ENCODE results near the gene CCDC33. TPM values are rescaled to one million over a fixed set of nuclear protein-coding genes. Genes with fewer than 3 reads are reported as not detected.
"Not testable (repeated sequence)": the region's sequence is repeated elsewhere in the genome, so short reads cannot be mapped to it uniquely, and the experiment has no call there.

CCDC33 gene
- polyA plus RNA-seq, 3 donors: 3.9 to 4.7 (median 3.9) TPM

DNA sequence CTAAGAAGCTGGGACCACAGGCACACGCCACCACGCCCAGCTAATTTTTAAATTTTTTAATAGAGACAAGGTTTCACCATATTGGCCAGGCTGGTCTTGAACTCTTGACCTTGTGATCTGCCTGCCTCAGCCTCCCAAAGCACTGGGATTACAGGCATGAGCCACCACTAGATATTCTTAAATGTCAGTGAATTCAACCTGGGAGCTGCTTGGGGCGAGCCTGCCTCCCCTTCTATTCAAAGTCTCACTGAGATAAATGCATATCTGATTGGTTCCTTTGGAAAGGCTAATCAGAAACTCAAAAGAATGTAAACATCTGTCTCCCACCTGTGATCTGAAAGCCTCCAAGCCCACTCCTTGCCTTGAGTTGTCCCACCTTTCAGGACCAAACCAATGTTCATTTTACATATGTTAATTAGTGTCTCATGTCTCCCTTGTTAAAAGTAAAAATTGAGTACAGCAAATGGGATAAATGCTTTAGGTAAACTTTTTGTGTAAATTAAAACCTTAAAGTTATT lies 116.3 kb downstream of the CCDC33 start:
- no peak for DNase-seq (ENCODE audit: low read depth in 3 of 3, low spot score in 2 of 3)

DNA sequence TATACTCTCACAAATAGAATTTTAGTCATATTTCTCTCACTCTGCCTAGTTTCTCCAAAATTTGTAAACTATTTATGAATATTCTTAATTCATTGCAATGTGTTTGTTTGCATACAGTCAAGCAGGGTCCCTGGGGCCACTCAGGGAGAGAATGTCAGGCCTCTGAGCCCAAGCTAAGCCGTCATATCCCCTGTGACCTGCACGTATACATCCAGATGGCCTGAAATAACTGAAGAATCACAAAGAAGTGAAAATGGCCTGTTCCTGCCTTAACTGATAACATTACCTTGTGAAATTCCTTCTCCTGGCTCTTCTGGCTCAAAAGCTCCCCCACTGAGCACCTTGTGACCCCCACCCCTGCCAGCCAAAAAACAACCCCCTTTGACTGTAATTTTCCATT lies 117.9 kb downstream of the CCDC33 start:
- DNase-seq (ENCODE audit: low read depth in 3 of 3, low spot score in 2 of 3): not testable (repeated sequence)

DNA sequence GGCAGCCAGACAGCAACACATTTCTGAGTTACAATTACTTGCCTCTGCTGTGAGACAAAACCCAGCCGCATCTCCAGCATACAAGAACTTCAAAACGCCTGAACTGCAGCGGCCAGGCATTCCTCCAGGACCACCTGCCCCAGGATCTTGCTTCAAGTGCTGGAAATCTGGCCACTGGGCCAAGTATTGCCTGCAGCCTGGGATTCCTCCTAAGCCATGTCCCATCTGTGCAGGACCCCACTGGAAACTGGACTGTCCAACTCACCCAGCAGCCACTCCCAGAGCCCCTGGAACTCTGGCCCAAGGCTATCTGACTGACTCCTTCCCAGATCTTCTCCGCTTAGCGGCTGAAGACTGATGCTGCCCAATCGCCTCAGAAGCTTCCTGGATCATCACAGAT lies 119.9 kb downstream of the CCDC33 start:
- DNase-seq (ENCODE audit: low read depth in 3 of 3, low spot score in 2 of 3): not testable (repeated sequence)

GRCh38 chr15:74357514-74357913 lies 121.4 kb downstream of the CCDC33 start:
- not testable (repeated sequence) for DNase-seq (ENCODE audit: low read depth in 3 of 3, low spot score in 2 of 3)

DNA sequence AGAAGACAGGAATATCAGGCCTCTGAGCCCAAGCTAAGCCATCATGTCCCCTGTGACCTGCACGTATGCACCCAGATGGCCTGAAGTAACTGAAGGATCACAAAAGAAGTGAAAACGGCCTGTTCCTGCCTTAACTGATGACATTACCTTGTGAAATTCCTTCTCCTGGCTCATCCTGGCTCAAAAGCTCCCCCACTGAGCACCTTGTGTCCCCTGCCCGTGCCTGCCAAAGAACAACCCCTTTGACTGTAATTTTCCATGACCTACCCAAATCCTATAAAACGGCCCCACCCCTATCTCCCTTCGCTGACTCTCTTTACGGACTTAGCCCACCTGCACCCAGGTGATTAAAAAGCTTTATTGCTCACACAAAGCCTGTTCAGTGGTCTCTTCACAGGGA lies 123.2 kb downstream of the CCDC33 start:
- DNase-seq (ENCODE audit: low read depth in 3 of 3, low spot score in 2 of 3): not testable (repeated sequence)

DNA sequence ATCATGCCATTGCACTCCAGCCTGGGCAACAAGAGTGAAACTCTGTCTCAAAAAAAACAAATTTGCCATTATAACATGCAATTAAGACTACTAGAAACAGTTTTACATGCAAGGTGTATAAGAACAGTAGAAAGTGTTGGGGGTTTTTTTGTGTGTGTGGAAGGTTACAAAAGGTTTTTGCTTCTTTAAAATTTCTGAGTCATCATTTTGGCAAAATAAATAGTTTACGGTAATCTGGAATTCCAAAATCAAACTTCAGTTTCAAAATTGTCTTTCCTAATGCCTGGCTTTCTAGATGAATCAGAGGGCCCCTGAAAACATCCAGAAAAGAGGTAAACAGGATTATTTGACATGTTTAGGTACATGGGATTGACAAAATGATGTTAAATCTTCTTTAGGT lies 124.7 kb downstream of the CCDC33 start:
- not testable (repeated sequence) for DNase-seq (ENCODE audit: low read depth in 3 of 3, low spot score in 2 of 3)

DNA sequence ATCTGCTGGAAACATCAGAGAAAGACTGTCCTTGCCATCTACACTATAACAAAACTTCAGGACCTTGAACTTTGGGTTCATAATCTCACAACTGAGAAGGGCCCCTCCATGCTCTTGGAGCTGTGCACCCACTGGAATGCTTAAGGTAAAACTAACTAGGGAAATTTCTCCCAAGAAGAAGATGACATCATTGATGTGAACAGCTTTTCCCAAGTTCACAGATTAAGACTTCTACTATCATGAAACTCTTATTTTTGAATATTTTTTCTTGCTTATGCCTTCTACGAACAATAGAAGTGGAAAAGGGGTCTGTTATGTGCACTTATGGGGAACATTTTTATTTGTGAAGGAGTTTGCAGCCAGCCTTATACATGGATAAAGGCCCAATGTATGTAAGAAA lies 126.4 kb downstream of the CCDC33 start:
- DNase-seq (ENCODE audit: low read depth in 3 of 3, low spot score in 2 of 3): no peak

DNA sequence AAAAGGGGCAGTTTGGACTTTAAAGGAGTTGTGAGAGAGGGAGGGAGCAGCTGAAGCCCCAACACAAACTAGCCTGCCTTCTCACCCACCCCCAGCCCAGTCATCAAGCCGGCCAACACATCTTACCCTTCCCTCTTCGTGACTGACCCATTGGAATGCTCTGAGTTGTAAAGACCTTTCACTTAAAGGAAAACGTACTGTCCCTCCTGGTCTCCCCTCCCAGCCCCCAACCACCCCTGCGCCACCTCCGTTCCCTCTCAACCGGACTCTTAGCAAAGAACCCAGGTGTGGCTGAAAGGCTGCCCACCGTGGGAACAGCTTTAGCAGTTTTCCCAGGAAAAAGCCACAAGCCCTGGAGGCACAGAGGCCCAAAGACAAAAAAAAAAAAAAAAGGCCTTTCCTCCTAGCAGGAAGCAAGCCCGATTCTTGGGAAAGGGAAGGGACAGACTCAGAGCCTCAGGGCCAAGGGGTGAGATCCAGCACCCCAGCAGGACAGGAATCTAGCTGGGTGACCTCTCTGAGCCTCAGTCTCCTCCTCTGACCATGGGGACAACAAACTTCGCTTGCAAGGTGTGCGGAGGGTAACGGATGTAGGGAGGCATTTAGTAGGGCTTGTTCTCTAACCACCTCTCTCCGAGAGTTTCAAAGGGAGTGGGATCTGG lies 128.9 kb downstream of the CCDC33 start:
- DNase-seq (ENCODE audit: low read depth in 3 of 3, low spot score in 2 of 3): no peak

DNA sequence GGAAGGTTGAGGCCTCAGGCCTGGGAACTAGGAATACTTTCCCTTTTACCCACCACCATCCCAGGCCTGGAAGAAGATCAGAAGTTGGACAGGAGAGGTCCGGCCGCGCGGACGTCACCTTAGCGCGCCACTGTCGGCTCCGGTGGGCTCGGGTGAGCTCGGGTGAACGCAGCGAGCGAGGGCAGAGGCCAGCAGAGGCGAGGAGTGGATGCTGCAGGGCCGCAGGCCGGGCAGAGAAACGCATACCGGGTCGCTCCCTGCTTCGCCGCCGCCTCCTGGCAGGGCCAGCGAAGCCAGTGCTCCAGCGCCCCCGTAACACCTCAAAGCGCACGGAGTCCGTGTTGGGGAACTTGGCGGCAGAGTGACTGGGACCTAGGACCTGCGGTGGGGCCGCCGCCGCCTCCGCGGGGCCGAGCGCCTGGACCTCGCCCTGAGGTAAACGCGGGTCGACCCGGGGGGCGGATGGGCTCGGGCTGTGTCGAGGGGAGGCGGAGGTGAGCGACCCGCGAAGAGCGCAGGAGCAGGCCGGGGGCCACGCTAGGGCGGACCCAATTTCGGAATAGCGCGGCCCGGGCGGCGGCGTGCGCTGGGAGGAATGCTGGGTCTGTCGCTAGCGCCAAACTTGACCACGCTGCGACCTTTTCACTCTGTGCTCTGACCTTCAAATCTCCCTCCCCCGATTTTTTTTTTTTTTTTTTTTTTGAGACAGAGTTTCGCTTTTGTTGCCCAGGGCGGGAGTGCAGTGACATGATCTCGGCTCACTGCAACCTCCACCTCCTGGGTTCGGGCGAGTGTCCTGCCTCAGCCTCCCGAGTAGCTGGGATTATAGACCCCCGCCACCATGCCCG lies 129.7 kb downstream of the CCDC33 start:
- DNase-seq (ENCODE audit: low read depth in 3 of 3, low spot score in 2 of 3): no peak

DNA sequence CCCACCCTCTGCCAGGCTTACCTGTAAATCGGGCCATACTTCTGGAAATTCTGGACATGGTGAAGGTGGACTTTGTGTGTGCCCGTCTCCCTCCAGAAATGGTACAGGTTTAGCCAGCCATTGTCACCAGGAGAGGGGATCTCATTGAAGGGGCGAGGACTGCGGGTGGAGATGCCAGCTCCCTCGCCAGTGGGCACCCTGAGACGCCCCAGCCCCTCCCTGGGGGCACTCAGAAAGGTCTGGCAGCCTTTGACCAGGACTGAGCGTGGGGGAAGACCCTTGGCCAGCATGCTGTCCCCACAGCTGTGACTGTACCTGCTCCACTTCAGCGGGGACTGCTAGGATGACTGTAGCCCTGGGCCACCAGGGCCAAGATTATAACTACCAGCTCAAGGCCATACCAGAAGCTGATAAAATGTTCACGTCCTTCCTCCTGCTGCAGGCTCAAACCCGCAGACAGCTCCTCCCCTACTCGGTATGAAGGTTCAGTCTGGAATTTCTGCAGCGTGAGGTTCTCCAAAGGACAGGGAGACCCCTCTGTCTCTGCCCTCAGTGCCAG lies 131.2 kb downstream of the CCDC33 start, which contains the start of gene CYP11A1:
CYP11A1 (minus strand) TSS at position 351 of the 559 bp plus-strand sequence; CDS start at position 290, 61 bp downstream.
- no peak for DNase-seq (ENCODE audit: low read depth in 3 of 3, low spot score in 2 of 3)

- DNase-seq (ENCODE audit: low read depth in 3 of 3, low spot score in 2 of 3): no peak
These were observed 132.0 kb downstream of the CCDC33 start for GRCh38 chr15:74368121-74368520.

DNA sequence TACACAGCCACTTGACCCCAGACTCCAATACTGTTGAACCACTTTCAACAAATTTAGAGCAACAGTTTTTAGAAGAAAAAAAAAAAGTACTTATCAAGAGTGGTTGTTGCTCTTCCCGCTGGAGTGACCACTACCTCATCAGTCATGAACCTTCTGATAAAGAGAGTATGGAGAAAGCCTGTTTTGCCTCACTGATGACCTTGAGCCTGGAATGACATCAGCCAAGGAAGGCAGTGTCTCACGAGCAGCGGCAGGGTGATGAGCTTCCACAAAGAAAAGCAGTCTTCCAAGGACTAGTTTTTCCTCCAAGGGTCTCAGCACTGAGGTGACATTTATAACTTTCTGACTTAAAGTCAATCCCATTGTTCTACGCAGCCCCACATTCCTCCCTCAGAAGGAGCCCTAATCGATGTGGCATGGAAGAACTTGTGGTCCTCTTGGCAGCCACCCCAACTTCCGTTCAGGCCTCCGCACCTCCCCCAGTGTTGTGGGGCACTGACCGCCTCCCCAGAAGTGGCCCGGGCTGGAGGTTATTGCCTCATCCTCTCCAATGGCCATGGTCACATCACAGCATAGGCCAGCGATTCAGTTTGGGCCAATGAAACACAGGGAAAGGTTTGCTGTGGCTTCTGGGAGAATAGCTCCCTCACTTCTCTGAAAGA lies 133.1 kb downstream of the CCDC33 start:
- no peak for DNase-seq (ENCODE audit: low read depth in 3 of 3, low spot score in 2 of 3)

DNA sequence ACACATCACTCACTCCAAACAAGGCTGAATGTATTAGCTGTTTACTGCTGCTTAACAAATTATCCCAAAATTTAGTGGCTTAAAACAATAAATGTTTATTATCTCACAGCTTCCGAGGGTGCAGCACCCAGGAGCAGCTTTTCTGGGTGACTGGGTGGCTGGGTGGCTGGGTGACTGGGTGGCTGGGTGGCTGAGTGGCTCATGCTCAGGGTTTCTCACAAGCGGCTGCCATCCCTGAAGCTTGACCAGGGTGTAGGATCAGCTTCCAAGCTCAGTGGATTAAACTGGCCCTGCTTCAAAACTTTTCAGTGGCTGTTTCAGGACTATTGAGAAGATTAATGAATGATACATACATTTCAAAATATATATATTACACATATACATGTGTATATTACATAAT lies 133.6 kb downstream of the CCDC33 start:
- DNase-seq (ENCODE audit: low read depth in 3 of 3, low spot score in 2 of 3): no peak

- no peak for DNase-seq (ENCODE audit: low read depth in 3 of 3, low spot score in 2 of 3)
These were observed 134.3 kb downstream of the CCDC33 start for GRCh38 chr15:74370471-74370870.

DNA sequence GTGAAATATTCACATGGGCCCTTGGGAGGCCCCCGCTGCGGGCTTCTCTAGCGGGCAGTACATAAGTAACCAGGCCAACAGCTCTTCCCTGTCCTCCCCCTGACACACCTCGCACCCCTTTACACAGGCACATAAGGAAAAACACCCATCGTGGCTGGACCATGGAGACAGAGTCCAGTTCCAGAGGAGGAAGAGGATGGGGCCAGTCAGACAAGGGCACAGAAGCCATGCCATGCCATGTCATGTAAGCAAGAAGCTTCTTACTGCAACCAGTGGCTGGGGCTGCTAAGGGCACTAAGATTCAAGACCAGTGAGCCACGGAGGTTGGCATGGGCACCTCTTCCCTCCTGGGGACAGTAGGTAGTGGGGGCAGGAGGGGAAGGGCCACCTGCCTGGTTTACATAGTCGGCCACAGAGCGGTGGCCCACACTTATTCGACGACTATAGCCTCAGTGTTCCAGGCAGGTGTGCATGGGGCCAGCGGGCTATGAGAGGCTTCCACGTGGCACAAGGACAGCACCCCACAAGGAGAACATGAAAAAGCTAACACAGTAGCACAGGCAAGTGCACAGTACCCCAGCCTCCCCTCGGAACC lies 137.0 kb downstream of the CCDC33 start:
- no peak for DNase-seq (ENCODE audit: low read depth in 3 of 3, low spot score in 2 of 3)

DNA sequence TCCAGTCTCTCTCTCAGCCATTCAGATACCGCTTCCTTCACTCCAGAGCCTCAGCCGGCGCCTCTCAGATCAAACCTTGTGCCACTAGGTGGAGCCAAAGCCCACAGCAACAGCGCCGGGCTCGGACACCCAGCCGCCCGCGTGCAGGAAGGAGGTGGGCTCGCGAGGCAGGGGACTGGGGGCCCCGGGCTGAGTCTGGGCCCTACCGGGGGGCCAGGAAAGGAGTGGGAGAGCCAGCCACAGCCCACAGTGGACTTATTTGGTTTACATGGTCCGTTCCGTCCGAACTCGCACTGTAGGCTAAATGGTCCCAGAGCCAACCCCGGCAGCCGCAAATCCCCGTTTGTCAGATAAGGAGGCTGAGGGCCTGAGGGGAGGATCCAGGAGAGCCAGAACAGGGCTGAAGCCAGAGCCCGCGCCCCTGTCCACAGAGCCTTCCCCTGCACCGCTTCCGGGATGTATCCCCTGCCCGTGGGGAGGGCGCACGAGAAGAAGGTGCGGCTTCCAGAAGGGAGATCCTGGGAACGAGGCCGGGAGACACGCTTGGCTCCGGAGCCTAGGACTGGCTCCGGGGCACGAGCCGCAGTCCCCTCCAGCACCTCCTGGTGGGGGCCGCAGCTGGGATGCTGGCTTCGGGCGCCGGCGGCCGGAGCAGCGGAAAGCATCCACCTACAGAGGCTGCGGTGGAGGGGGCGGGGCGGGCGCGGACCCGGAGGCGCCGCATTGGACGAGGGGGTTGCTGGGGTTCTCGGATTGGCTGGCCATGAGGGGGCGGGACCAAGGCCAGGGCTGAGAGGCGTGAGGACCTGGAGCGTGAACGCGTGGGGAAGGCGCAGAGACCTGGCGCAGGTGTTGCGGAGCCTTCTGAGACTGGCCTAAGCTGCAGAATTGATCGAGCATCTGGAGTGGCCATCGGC lies 137.9 kb downstream of the CCDC33 start:
- DNase-seq (ENCODE audit: low read depth in 3 of 3, low spot score in 2 of 3): peak in 2 of 3 donors; percentile 73 to 84

- DNase-seq (ENCODE audit: low read depth in 3 of 3, low spot score in 2 of 3): no peak
These were observed 138.6 kb downstream of the CCDC33 start for GRCh38 chr15:74374648-74375302.

DNA sequence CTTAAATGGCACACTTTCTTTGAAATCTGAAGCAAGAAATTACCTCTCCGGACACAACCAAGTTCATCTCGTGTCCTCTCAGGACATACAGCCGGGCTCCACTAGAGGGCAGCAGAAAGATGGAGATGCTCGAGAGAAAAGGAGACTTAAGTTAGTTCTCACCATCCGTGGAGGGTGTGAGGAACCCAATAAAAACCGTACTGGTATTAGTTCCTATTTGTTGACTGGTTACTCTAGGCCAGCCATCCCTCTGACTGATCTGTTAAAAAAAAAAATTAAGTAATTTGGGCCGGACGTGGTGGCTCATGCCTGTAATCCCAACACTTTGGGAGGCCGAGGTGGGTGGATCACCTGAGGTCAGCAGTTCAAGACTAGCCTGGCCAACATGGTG lies 139.2 kb downstream of the CCDC33 start:
- DNase-seq (ENCODE audit: low read depth in 3 of 3, low spot score in 2 of 3): peak in 1 of 3 donors; percentile 60

DNA sequence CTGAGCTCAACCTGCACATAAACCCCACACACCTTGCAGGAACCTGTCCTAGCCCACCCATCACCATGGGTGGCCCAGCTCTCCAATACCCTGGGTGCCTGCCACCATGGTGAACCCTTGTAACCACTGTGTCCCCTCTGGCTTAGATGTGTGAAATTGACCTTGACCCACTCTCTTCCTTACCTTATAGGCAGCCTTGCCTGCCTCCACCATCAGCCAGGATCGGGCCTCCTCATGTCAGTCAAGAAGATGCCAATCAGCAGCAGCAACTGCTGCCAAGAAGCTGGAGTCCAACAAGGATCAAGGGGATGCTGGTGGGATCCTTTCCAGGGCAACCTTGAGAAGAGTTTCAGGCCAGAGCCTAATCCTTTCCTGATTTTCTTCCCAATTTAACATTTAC lies 140.1 kb downstream of the CCDC33 start:
- no peak for DNase-seq (ENCODE audit: low read depth in 3 of 3, low spot score in 2 of 3)

Data from right renal cortex interstitium (tissue), 3 donors.